Cortex of kidney (tissue), 1 donor: Measurements from ENCODE around the gene USP6NL.

Experiments used
- DNase-seq: peaks from one replicate; lab custom pipeline; 2025; lab: John Stamatoyannopoulos, UW

Gene USP6NL

DNA sequence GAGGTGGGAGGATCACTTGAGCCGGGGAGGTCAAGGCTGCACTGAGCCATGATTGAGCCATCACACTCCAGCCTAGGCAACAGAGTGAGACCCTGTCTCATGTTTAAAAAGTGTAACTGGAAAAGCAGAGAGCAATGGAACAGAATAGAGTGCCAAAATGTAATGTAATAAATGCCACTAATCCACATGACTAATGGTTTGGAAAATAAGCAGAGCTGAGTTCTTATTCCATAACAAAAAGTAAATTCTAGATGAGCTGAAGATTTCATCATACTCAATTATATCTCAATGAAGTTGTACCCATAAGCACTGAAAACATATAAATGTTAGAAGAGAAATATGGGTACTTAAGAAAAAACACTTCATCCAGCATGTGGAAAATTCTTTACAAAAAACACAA lies 132.6 kb downstream of the USP6NL start:
- no peak for DNase-seq

DNA sequence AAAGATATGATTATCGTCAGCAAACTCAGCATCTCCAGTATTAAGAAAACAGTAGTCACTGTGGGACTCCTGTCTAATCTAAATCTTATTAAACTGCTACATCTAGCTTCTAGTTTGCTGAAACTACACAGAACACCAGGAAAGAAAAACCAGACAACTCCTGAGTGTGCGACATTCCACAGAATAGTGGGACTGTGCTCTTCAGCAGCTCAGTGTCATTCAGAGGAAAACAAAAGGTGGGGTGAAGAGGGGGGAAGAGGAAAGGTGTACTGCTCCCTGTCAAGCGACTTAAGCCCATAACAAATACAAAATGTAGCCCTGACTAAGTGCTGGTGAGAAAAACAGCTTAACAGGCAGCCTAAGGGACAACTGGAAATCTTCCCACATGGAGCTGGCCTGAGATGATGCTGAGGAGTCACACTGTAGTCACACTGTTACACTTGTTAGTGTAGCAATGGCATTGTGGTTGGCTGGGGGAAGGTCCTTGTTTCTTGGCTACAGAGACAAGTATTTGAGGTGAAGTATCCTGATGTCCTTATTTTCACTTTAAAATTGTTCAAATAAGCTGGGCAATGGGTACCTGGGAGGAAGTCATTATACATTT lies 135.5 kb downstream of the USP6NL start:
- DNase-seq = no peak

DNA sequence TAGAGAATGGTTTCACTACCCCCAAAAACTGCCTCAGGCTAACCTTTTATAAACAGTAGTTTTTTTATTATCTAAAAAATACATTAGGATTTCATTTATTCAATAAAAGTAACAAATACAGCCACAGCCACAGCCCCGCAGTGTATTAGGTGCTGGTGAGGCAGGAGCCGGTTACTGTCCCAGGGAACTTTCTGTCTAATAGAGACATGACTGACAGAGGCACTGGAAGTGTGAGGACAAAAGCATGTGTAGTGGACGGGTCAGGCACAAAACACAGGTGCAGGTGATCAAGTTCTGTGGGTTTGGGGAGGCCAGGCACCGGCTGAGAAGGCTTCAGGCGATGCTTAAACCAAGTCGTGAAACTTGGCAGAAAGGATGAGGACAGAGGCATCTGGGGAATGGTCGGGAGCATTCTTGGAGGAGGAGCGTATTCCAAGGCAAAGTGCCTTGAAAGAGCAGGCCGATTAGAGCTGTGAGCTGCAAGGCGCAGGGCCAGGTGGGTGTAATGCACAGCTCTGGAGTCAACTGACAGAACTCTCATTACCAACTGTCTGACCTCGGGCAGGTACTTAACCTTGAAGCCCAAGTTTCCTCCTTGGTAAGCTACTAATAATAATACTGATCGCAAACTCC lies 138.2 kb downstream of the USP6NL start:
- no peak for DNase-seq

DNA sequence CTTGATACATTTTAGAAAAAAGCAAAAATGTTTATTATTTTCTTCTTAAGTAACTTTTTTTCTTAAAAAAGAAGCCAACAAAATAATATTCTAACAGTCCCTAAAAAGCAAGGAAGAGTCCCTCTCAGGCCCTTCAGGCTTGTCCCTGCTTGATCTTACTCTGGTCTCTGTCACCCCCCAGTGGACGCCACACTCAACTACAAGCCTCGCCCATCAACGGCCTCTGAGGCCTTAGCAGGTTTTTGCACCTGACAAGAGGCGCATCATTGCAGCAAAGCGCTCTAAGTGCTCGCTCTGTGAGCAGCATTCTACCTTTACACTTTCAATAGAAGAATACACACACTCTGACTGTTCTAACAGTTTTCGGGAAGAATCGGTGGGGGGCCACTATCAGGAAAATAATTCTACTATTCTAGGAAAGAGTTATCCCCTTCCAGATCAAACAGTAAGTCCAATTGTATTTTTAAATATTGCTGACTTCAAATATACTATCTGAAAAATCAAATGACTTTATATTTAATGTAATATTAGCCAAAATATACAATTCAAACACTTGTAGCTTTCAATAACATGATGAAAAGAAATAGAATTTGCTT lies 139.2 kb downstream of the USP6NL start:
- no peak for DNase-seq

DNA sequence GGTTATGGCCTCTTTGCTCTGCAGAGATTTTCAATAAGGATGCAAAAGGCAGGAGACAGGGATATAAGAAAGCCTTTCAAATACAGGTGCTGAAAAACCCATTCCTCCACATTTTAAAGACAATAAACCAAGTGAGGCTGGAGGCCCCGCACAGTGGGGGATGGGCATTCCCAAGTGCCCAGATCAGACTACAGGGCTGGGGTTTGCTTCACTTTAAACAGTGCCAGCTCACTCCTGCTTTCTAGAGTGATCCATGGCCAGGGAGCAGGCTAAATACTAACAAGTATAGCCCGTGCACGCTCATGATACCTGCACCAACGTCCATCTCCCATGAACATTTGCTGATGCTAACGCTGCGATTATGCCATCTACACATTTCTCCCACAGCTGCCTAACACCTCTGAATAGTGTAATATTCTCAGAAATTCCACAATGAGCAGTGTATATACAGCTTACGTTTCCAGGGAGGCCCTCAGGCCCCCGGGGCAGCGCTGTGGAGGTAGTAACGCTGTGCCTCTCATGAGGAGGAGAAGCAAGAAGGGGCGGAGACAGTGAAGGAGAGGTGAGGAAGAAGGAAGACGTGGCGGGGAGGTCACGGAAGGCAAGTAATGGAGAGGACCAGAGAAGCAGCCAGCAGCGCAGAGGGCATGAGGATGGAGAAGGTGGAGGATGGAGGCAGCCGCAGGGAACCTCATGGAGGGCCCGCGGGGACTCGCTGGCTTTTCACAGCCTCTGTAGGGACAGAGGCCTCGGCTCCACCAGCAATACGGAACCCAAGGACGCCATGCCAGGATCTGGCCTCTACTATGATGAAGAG lies 141.7 kb downstream of the USP6NL start:
- DNase-seq = no peak

DNA sequence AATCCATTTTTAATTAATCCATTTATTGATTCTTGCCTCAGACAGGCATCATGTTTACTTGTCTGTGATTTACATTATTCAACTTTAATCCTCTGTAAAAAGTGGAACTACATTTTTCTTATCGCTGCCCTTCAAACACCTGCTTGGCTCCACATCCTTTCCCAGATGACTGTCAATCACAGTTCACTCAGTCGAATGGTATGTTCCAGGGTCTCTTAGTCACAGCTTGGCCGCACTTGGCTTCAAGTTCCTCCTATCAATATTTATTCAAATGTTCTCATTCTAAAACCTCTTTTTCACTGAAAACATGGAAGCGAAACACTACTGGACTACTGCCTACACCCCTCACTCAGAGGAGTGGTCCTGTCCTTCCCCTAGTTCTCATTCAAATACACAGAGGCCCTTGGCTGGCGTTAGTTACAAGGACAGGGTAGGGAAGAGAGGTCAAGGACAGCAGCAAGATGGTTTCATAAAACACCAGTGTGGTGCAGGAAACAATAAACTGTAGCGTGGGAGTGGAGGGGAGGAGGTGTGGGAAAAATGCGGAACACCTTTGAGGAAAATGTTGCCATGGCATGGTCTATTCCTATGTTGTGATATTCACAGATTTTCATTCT lies 143.2 kb downstream of the USP6NL start:
- DNase-seq = no peak

DNA sequence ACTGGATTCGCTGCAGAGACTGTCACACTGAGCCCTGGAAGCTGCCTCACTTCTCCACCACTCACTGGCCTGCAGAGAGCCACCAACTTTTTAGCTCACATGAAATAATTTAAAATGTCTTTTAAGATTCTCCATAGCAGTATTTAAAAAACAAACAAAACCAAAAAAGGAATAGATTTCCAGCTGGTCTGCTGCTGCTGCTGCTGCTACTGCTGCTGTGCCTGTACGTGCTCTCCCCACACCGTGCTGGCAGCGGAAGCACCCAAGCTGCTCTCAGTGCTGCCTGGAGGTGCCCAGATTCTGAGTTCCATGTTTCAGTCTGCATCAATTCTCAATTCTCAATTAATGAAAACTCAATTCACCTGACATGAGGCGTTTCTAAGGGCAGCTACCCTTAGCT lies 146.0 kb downstream of the USP6NL start:
- no peak for DNase-seq

DNA sequence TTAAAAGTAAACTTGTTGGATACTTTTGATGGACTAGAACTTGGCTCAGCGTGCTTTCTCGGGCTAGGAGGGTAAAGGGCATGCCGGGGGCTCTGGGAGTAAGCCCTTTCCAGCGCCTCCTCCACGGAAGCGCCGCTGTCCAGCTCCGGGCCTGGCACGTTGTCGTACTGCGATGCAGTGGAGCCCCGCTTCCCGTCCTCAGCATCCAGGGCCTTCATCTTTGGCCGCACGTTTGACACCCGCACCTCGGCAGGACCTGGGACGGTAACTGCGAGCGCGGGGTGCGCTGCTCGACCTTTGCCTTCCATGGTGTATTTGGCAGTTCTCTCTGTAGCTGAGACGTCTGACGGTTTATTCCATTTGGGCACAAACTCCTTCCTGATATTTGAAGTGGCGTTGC lies 148.3 kb downstream of the USP6NL start:
- DNase-seq = no peak

DNA sequence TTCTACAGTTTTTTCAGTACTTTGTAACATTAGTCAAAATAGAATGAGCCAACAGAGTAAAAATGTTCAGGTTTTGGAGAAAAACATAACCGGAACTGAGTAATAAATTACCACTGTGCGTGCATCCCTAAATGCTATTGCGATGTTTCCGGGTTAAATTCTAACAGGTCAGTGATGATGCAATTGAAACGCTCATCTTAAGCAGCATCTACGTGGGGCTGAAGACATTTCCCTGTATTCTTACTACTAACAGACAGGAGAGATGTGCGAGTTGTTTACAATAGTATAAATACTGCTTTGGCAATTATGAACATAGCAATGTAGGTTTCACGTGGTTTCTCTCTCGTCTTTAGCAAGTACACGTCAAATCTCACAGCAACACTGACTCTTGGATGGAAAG lies 149.4 kb downstream of the USP6NL start:
- no peak for DNase-seq

DNA sequence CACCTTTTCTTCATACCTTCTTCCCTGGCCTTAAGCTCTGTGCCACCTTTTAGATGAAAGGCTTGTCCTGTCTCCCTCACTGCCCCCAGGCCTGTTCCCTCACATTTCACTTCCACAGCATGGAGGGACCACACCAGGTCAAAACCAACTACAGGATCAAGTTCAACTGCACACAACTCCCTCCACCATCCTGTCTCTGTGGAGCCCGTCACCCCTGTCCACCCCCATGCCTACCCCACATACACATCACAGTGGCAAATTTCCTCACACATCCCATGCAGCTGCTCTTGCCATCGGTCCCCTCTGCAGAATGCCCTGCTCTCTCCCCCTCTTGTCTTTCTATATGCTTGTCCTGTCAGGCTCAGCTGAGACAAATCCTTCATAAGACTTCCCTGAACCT lies 154.1 kb downstream of the USP6NL start:
- no peak for DNase-seq

DNA sequence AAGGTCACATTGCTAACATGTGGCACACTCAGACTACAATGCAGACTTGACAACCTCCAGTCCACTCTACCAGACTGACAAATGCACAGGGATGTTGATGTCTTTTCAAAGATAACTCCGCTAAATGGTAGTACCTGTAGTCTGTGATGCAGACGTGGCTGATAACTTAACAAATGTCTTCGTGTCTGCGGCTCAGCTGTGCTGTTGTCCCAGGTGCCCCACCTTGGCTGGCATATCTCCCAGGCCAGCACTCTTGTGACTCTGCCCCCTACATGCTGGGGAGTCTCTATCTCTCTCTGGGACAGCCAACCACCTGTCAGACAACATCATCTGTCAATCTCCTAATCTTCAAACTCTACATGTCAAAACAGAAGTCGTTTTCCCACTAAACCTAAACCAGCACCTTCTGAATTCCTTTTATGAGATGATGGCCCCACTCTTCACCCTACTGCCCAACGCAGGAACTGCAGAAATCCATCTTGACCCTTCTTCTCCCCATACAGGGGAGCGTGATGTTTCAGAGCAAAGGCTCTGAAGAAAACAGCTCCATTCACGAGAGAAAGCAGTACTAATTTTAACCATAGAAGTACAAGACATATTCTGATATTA lies 156.4 kb downstream of the USP6NL start:
- DNase-seq = no peak

DNA sequence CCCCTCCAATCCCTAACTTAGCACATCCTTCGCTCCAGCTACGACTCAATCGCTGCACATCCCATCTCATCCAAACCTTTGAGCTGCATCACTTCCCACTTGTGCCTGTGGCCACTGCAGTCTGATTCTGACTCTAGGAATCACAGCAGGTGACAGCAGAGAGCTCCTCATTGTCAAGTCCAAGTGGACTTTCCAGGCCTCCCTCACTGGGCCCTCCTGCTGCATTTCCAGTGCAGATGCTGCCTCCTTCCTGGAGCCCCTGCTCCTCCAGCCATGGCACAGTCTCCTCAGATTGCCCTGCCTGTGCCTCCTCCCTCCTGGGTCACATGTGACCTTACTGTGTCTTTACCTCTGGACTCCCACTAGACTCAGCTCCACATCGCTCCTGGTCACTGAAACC lies 157.3 kb downstream of the USP6NL start:
- no peak for DNase-seq

DNA sequence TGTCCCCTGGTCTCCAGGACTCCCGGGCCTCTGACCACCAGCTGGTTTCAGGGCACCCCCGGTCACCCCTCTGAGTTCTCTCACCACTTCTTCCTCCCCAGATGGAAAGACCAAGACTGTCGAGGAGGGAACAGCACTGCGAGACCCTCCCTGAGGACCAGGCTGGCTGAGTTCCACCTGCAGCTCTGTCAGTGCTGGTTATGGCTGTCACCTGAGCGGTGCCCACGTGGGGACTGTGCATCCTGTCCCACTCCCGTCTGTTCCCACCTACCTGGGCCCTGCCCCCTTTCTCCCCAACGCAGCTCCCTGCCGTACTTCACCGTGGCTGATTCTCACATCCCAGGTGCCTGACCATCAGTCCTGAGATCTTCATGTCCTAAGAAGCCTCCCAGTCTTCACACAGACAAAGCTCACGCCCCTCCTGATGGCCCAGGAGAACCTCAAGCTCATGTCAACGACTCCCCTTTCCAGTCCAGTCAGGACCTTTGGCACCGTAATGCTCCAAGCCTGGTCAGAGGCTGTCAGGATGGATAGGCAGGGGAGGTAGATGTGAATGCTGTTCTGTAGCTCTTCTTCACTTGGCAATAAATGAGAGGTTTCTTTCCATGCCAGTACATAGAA lies 159.7 kb downstream of the USP6NL start:
- no peak for DNase-seq

DNA sequence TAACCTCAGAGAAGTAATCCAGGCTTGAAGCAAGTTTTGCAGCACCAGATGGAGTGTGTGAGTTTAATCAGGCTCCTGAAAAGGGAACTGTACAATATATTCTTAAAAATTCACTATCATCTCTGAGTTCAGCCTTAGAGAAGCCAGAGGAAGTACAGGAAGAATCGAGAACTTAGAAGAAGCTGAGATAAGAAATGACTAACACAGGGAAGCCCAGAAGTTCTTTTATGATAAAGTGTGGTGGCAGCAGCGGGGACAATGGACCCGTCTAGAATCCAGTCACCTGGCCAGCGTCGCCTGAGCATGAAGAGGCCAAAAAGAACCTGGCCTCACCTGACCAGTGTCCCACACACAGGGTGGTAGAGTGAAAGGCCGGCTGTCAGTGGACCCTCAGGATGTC lies 161.0 kb downstream of the USP6NL start:
- no peak for DNase-seq

DNA sequence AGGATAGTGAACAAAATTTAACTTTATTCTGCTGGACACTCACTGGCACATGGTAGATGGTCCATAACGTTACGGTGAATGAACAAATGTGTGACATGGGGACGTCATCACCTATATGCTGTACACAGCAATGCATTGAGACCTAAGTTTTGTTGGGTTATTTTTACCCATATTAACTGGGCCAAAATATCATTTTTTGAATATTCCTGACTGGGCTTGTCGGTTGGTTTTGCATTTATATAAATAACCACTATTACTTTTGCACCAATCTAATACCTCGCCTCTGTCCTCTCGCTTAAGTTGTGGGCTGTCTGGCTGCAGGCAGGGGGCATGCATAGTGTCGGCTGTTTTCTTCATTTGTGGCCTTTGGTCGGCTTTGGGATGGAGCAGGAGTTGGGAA lies 161.7 kb downstream of the USP6NL start:
- no peak for DNase-seq

DNA sequence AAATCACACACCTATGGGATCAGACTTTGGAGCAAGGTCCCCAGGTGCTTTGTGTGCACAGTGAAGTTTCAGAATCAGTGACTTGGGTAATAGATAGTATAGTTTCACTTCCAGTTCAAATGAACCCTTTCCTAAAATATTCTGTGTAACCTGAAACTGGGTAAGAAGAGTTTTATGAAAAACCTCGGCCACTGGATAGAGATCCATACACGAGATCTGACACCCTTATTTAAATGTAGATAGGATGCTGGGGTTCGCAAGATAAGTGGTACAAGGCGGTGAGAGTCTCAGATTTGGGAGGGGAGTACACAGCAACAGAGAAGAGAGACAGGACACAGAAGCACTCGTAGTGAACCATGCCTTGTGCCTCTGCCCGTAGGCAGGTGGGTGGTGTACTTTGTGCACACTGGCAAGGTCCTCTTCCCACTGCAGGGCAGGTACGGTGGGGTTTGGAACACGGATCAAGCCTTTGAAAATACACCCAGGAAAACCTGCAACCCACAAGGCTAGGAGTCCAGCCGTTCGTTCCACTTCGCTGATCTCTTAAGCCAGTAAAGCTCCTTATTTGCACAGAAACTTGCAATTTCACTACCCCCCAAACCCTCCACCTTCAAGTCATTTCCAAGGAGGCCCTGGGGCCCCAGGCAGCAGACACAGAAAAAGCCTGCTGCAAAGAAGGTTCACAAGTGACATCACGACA lies 162.8 kb downstream of the USP6NL start:
- no peak for DNase-seq

DNA sequence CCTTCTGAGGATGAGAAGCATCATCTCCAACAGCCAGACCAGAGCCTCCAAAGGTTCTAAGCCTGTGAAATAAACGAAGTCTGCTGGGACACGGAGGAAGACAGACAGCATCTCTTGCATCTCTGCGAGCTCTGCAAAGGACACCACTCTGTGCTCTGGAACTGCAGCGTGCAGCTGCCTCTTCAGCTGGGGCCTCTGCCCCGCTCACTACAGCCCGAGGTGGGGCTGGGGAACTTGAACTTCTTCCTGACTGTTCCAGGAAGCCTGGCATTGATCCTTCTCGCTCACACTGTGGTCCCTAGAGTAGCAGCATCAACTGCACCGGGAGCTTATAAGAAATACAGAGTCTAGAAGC lies 163.3 kb downstream of the USP6NL start:
- no peak for DNase-seq

DNA sequence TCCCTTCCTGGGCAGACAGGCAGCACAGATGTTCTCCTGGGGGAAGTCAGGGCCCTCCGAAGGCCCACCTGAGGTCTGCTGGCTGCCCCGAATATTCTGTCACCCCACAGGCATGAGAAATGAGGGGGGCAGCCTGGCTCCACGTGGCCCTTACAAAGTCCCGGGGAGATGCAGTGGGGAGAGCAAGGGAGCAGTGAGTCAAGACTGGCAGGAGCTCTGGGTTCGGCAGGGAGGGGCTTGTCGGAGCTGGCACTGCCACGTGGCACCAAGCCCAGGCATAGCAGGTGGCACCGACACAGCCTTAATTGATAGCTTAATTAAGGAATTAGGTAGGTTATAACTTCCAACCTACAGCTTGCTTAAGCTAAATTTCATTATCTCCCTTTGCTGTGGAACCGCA lies 163.9 kb downstream of the USP6NL start:
- no peak for DNase-seq

DNA sequence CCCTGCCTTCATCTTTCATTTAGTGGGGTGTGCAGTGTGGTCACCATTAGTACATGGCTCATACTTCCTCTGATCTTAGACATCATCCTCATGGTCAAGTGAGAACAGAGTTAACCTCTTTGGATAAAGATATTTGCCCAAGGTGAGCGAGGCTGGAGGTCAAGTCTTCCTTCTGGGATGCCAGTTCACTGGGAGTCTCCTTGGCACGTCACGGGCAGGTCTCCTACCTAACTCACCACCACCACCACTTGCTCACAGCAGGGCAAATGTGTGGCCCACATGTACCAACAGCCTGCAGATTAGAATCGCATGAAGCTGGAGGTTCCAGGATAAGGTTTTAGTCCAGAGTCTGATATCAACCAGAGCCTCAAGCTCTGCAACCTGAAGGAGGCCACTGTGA lies 164.6 kb downstream of the USP6NL start:
- no peak for DNase-seq

DNA sequence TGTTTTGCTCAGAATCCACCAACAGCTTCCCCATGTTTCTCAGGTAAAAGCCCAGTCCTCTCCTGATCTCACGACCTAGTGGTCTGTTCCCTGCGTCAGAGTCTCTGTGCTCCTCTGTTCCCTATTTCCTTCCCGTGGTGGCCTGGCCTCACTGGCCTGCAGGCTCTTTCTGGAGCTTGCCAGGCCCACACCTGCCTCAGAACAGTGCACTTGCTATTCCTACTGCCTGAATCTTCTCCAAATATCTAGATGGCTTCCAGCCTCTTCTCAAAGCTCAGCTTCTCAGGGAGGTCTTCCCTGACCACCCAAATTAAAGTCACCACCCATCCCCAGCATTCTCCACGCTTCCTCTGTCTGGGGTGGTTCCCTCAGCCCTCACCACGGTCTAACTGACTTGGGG lies 165.3 kb downstream of the USP6NL start:
- DNase-seq = no peak

DNA sequence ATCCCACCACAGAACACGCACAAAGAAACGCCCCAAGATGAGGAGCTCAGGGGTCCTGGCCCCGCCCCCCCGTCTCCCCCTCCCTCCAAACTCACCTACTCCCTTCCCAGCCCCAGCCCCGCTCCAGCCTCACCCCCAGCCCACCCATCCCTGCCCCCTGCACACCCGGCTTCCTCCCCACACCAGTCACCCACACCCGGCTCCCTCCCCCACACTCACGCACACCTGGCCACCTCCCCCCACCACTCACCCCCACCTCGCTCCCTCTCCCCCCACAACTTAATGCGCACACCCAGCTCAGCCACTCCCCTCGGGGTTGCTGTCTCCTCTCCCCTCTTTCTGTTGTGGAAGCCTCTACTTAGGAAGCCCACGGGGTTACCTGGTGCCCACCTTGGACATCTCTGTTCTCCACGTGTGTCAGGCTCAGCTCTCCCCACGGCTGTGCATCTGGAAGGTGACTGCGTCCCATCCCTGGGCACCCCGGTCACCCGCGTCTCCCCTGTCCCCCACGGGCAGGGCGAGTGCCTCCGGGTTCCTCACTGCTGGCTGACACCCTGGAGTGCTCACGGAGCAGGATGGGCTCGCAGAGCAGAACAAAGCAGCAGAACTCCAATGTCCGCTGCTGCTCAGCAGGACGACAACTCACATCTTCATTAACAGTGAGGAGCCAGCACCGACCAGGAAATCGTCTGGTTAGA lies 166.8 kb downstream of the USP6NL start:
- no peak for DNase-seq
